Nephron progenitor cell (in vitro differentiated cells): ENCODE data around the gene AXIN1.
"Not testable (repeated sequence)": the region's sequence is repeated elsewhere in the genome, so short reads cannot be mapped to it uniquely, and the experiment has no call there.

Experiments used
- DNase-seq: peaks from one replicate; pipeline ENCODE4 v3.0.0; 2021
- H3K27ac Mint-ChIP-seq: 2 replicates; pipeline ENCODE4 v1.8.0; 2021; ENCODE audit warnings: mild to moderate bottlenecking, moderate library complexity, mixed read lengths
- H3K27me3 Mint-ChIP-seq: 2 replicates; pipeline ENCODE4 v1.8.0; 2021; ENCODE audit warnings: mild to moderate bottlenecking, low read depth, mixed read lengths; ENCODE audit not compliant: poor library complexity
- H3K36me3 Mint-ChIP-seq: 2 replicates; pipeline ENCODE4 v1.8.0; 2021; ENCODE audit warnings: low read depth, mixed read lengths
- H3K4me1 Mint-ChIP-seq: 2 replicates; pipeline ENCODE4 v1.8.0; 2021; ENCODE audit warnings: mixed read lengths
- H3K4me3 Mint-ChIP-seq: 2 replicates; pipeline ENCODE4 v1.8.0; 2021; ENCODE audit warnings: mild to moderate bottlenecking, moderate library complexity, mixed read lengths
- H3K9me3 Mint-ChIP-seq: 2 replicates; pipeline ENCODE4 v1.8.0; 2021; ENCODE audit warnings: mild to moderate bottlenecking, moderate library complexity, mixed read lengths
- TF ChIP-seq, protein P1 (sequence below): fragments of 200-600 bp; sonication (generic); IDR thresholded peaks from 2 replicates; pipeline ENCODE4 v1.5.0; 2021; ENCODE audit warnings: antibody characterized with exemption

The AXIN1 gene

DNA sequence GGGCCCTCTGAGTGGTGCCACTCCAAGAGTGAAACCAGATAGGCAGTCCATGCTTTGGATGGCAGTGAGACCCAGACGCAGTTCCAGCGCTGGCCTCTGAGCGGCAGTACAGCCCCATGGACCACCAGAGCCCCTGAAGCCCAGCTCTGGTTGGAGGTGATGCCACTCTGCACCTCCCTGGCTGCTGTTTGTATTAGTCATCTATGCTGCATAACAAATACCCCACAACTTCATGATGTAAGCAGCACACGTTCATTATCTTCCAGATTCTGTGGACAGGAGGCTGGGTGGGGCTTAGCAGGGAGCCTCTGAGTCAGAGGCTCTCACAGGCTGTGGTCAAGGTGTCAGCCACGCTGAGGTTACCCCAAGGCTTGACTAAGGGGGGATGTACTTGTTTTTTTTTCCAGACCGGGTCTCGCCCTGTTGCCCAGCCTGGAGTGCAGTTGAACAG is 39.4 kb upstream of the AXIN1 start:
- Mint-ChIP-seq H3K27ac (no peak overlapping the region), H3K4me1 (peaks cover 44% of the 10 kb centered on the region), H3K9me3 (peaks cover 4% of the 10 kb centered on the region), H3K4me3 (no peak overlapping the region), H3K36me3 (peaks cover 8% of the 10 kb centered on the region), H3K27me3 (peaks cover 7% of the 10 kb centered on the region)
- DNase-seq, result peak; percentile 64
- TF ChIP-seq, protein P1, sequence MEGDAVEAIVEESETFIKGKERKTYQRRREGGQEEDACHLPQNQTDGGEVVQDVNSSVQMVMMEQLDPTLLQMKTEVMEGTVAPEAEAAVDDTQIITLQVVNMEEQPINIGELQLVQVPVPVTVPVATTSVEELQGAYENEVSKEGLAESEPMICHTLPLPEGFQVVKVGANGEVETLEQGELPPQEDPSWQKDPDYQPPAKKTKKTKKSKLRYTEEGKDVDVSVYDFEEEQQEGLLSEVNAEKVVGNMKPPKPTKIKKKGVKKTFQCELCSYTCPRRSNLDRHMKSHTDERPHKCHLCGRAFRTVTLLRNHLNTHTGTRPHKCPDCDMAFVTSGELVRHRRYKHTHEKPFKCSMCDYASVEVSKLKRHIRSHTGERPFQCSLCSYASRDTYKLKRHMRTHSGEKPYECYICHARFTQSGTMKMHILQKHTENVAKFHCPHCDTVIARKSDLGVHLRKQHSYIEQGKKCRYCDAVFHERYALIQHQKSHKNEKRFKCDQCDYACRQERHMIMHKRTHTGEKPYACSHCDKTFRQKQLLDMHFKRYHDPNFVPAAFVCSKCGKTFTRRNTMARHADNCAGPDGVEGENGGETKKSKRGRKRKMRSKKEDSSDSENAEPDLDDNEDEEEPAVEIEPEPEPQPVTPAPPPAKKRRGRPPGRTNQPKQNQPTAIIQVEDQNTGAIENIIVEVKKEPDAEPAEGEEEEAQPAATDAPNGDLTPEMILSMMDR, result peak; percentile 59

DNA sequence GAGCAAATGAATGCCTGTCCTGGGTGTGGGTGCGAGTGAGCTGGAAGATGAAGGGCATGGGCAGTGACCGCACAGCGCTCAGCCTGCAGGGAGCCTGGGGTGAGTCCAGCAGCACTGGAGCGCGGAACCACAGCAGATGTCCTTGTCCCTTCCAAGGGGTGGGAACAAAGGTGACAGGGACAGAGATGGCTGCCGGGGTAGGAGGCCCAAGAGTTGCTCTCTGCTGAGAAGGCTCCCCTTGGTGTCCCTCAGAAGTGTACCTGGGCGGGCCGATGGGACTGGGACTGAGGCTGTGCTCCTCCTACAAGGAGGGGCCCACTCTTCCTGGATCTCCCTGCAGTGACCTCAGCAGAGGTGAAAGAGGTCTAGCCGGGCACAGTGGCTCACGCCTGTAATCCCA is 36.8 kb upstream of the AXIN1 start:
- Mint-ChIP-seq H3K27ac (no peak overlapping the region), H3K4me3 (peak overlapping the region; percentile 36), H3K4me1 (peaks cover 52% of the 10 kb centered on the region), H3K36me3 (peaks cover 8% of the 10 kb centered on the region), H3K27me3 (peaks cover 4% of the 10 kb centered on the region), H3K9me3 (peaks cover 4% of the 10 kb centered on the region)
- TF ChIP-seq, protein P1, result no peak
- DNase-seq, result no peak

DNA sequence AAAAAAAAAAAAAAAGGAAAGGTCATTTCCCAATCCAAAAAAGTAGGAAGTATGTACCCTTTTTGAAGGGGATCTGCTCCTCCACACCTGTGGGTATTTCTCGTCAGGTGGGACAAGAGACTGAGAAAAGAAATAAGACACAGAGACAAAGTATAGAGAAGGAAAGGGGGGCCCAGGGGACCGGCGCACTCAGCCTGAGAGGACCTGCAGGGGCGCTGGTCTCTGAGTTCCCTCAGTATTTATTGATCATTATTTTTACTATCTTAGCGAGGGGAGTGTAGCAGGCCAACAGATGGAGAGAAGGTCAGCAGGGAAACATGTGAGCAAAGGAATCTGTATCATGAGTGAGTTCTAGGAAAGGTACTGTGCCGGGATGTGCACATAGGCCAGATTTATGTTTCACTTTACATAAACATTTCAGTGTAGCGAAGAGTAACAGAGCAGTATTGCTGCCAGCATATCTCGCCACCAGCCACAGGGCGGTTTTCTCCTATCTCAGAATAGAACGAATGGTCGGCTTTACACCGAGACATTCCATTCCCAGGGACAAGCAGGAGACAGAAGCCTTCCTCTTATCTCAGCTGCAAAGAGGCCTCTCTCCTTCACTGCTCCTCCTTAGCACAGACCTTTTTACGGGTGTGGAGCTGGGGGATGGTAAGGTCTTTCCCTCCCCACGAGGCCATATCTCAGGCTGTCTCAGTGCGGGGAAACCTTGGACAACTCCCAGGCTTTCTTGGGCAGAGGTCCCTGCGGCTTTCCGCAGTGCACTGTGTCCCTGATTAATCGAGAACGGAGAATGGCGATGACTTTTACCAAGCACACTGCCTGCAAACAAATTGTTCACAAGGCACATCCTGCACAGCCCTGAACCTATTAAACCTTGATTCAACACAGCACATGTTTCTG is 35.5 kb upstream of the AXIN1 start:
- H3K9me3 Mint-ChIP-seq, DNase-seq, H3K36me3 Mint-ChIP-seq, H3K27me3 Mint-ChIP-seq: not testable (repeated sequence)
- TF ChIP-seq, protein P1, result peak; percentile 9
- Mint-ChIP-seq H3K27ac (peak overlapping the region; percentile 87), H3K4me1 (peaks cover 65% of the 10 kb centered on the region), H3K4me3 (peak overlapping the region; percentile 14)

DNA sequence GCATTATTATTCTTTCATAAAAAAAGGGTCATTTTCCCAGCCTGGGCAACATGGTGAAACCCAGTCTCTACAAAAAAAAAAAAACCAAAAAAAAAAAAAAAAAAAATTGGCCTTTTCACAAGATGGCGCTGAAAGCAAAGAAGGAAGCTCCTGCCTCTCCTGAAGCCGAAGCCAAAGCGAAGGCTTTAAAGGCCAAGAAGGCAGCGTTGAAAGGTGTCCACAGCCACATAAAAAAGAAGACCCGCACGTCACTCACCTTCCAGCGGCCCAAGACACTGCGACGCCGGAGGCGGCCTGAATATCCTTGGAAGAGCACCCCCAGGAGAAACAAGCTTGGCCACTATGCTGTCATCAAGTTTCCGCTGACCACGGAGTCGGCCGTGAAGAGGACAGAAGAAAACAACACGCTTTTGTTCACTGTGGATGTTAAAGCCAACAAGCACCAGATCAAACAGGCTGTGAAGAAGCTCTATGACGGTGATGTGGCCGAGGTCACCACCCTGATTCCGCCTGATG is 34.2 kb upstream of the AXIN1 start:
- TF ChIP-seq, protein P1, result no peak
- H3K27ac Mint-ChIP-seq, result peak overlapping the region; percentile 75
- H3K4me3 Mint-ChIP-seq, result peak overlapping the region; percentile 16
- H3K9me3 Mint-ChIP-seq, result no peaks in the 10 kb centered on the region
- peaks cover 72% of the 10 kb centered on the region for H3K4me1 Mint-ChIP-seq
- H3K27me3 Mint-ChIP-seq, result peaks cover 16% of the 10 kb centered on the region
- H3K36me3 Mint-ChIP-seq, result peaks cover 3% of the 10 kb centered on the region
- DNase-seq, result no peak

DNA sequence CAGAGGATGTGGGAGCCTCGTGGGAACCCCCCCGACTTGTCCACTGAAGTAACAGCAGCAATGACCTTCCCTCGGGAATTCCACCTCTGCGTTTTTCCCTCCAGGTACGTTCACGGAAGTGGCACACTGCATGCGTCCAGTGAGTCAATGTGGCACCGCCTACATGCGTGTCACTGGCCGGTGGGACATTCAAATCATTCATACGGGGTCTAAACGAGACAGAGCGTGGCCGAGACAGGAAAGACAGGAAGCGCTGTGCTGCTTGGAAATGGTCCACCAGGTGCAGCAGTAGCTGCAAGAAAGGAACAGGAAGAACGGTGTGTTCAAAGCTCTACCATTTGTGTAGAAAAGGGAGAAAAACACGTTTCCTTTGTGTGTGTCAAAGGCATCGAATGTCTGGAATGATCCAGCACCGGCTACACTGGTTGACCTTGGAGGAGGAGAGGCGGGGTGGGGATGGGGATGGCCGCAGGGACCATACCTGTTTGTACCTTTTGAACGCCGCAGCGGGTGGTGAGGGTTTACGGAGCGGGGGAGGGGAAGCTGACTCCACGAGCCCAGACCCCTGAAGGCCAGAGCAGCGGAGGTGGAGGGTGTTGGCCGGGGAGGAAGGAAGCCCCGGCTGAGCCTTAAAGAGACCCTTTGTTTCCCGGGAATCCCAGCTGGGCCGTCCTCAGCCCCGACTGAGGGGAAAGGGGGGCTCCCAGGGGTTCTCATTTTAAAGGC is 31.0 kb upstream of the AXIN1 start:
- DNase-seq, result no peak
- peaks cover 16% of the 10 kb centered on the region for H3K27me3 Mint-ChIP-seq
- TF ChIP-seq, protein P1, result no peak
- H3K9me3 Mint-ChIP-seq, result no peaks in the 10 kb centered on the region
- H3K36me3 Mint-ChIP-seq, result no peaks in the 10 kb centered on the region
- peak overlapping the region; percentile 85 for H3K4me3 Mint-ChIP-seq
- H3K4me1 Mint-ChIP-seq, result peaks cover 67% of the 10 kb centered on the region
- peak overlapping the region; percentile 70 for H3K27ac Mint-ChIP-seq
